ENCODE results near the gene APBA2.

The APBA2 gene

GRCh38 chr15:28980709-28981350 lies 95.1 kb downstream of the APBA2 start:
- in situ Hi-C loops (cut with MboI; ENCODE audit: low sequenced_read_pairs) = no loop called here

GRCh38 chr15:28981351-28981720 lies 95.6 kb downstream of the APBA2 start:
- in situ Hi-C loops (cut with MboI; ENCODE audit: low sequenced_read_pairs) = no loop called here

DNA sequence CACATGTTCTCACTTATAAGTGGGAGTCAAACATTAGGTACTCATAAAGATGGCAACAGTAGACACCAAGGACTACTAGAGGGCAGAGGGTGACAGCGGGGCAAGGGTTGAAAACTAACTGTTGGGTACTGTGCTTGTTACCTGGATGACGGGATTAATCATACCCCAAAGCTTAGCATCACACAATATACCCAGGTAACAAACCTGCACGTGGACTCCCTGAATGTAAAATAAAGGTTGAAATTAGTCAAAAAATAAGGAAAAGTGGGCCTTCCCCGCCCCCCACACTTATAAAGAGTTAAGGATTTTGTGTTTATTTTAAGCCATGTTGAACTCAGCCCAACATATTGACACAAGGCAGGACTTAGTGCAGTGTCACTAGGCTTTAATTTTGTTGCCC lies 96.1 kb downstream of the APBA2 start:
- in situ Hi-C loops (cut with MboI; ENCODE audit: low sequenced_read_pairs) = no loop called here

DNA sequence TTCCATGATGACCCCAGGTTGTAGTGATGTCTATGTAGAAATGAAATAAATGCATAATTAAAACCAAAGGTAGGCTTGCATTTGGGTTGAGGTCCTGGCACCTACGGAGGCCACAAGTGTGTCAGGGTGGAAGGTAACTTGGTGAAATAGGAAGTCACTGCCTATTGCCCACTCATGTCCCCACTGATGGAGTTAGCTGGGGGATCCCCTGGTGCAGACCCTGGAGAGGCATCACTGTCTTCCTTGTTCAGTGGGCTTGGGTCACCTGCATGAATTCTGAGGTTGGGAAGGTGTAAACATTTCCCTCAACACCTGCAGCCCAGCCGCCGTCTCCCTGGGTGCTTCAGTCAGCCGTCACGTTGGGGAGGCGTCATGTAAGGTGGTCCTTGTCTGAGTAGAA lies 97.1 kb downstream of the APBA2 start:
- in situ Hi-C loops (cut with MboI; ENCODE audit: low sequenced_read_pairs) = no loop called here

DNA sequence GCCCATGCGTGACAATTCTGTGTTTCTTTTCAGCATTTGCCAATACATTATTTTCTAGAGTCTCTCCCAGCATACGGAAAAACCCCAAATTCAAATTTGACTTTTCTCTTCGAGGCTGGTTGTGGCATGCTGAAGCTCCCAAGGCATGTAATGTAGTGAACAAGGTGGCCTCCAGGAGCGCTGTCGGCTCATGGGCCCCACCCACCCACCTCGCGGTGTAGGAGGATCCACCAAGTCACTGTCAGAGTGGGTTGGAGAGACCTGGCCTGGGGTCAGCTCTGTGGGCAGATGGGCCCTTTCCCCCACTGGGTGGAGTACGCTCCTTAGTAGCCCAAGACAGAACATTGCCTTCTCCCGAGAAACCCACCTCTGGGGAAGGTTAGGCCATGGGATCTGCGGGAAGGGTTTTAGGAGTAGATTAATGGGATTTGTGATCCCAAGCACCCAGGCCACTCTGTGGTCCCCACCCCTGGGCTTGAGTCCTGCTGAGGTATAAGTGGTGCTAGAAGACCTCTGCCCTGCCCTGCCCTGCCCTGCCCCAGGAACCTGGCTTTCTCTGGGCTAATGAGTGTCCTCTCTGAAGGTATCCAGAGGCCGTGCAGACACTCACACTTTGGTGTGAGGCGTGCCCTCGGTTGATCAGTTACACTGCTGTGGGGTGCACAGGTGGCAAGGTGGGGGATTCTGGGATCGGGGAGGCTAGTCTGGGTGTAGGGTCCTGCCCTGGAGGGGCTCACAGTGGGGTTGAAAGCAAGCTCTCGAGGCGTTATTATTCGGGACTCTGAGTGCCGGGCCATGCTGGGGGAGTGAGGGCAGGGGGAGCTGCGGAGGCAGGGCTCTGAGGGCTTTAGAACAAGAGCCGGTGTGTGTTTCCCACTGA lies 97.9 kb downstream of the APBA2 start:
- in situ Hi-C loops (cut with MboI; ENCODE audit: low sequenced_read_pairs) = no loop called here

DNA sequence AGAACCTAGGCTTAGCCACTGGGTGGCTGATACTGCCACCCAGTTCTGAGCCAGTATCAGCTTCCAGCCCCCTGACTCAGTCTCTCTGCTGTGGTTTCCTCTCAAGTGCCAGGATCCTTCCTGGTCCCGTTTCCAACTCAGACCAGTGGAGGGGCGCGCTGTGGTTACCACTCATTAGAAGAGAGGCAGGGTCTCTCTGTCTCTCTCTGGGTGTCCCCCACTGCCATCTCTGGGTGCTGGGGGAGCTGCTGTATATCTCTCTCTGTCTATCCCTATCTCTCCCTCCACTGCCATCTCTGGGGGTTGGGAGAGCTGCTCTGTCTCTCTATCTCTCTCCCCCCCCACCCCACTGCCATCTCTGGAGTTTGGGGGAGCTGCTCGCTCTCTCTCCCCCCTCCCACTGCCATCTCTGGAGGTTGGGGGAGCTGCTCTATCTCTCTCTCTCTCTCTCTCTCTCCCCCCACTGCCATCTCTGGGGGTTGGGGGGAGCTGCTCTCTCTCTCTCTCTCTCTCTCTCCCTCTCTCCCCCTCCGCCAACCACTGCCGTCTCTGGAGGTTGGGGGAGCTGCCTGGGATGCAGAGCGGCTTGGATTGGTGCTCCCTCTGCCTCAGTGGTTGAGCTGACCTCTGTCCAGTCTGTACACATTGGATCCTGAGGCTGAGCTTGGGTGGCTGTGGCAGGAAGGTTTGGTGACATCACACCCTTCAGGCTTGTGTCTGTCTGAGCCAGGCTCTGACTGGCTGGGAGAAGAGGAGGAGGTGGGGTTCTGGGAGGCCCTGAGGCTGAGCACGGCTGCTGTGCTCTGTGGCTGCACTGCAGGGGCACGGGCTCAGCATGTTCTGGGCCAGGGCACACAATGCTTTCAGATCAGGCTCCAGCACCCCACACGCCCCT lies 98.9 kb downstream of the APBA2 start:
- in situ Hi-C loops (cut with MboI; ENCODE audit: low sequenced_read_pairs) = no loop called here

DNA sequence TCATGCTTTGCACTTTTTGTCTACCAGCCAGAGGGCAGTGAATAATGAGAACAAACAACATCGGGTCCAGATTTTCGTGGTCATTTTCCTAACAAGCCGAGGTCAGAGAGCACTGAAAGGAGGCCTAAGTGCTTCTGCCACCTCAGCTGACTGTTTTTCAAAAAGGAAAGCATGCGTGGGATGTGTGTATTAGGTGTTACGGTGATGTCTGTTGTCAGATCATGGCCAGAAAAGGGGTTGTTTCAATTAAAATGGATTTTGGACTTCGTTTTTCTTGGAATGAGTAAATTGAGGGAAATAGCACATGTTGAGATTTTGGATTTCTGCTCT lies 99.5 kb downstream of the APBA2 start:
- in situ Hi-C loops (cut with MboI; ENCODE audit: low sequenced_read_pairs) = no loop called here

GRCh38 chr15:28985691-28986090 lies 99.9 kb downstream of the APBA2 start:
- in situ Hi-C loops (cut with MboI; ENCODE audit: low sequenced_read_pairs) = no loop called here

DNA sequence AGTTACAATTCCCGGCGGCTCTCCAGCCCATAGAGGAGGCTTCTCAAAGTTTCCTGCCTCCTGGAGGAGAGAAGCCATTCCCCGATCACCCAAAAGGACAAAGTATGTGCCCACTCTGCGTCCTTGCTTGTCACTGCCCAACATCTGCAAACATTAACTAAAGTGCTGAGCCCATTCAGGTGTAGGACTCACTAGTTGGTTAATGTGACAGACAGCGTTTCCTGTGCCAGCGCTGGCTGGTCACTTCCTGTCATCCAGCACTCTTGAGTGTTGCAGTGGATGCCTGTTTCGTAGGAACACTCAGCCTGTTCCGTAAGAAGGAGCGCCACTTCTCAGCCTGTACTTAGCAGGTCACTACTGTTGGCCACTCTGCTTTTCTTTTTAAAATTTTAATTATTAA lies 100.3 kb downstream of the APBA2 start:
- in situ Hi-C loops (cut with MboI; ENCODE audit: low sequenced_read_pairs) = no loop called here

GRCh38 chr15:28986726-28987125 lies 101.0 kb downstream of the APBA2 start:
- in situ Hi-C loops (cut with MboI; ENCODE audit: low sequenced_read_pairs) = no loop called here

- in situ Hi-C loops (cut with MboI; ENCODE audit: low sequenced_read_pairs) = no loop called here
Observed at GRCh38 chr15:28987337-28987736, 101.6 kb downstream of the APBA2 start.

- in situ Hi-C loops (cut with MboI; ENCODE audit: low sequenced_read_pairs) = no loop called here
Observed at GRCh38 chr15:28989239-28989830, 103.6 kb downstream of the APBA2 start.

GRCh38 chr15:28989896-28990295 lies 104.1 kb downstream of the APBA2 start:
- in situ Hi-C loops (cut with MboI; ENCODE audit: low sequenced_read_pairs) = no loop called here

- in situ Hi-C loops (cut with MboI; ENCODE audit: low sequenced_read_pairs) = no loop called here
Observed at GRCh38 chr15:28990390-28990789, 104.6 kb downstream of the APBA2 start.

DNA sequence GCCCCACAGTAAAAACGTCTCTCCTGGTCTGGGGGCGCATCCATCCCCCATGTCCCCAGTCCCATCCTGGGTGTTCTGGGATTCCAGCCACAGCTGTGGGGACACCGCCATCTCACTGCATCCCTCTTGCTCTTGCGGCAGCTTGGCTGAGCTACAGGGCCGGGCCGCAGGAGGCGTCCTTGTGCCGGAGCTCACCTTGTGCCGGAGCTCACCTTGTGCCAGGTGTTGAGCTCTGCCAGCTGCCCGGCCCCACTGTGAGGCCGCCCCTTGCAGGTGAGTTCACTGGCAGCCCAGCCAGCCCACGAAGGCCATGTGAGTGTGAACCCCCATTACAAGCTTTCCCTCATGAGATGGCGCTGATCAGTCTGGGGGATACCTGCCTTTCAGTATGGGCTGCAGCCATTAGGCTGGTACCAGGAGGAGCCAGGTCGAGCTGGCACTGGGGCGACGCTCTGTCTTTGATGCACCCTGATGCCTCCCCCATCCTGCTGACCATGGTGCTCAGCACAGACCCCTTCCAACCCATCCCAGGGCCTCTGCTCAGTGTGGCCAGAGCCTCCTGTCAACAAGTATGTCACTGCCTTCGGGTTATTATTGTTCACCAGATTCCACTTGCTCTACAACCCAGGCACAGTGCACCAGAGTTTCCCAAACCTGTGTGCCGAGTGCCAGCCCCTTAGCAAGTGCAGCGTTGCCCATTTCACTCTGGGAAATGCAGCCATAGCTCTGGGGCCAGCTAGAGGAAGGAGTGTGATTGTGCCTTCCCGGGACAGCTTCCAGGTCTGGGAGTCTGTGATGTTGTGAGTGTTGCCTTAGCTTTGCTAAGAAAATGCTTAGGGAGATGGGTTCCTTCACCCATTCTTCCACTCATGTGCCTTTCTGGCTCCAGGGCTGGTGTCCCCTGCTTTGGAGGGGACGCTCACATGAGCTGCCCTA lies 105.7 kb downstream of the APBA2 start:
- in situ Hi-C loops (cut with MboI; ENCODE audit: low sequenced_read_pairs) = no loop called here

DNA sequence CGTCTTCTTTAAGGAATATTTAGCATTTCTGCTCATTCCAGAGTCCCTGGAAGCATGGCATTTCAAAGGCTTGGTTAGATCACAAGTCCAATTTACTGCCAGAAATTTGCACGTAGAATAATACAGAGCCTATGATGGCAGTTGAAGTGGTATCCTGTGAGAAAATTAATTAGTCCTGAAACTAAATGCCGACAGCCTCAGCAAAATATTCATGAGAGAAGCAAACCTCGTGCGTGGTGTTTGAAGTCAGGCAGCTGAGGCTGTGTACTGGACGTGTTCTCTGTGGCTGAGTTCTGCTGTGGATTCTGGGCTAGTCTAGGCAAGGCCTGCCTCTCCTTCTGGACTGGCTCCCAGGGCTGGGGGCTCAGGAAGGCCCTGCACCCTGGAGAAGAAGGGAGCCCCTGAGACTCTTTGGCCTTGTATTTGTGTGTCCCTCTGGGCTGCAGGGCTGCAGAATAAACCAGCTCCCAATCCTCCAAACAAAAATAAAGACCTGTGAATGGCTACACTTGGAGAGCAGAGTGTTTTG lies 106.6 kb downstream of the APBA2 start:
- in situ Hi-C loops (cut with MboI; ENCODE audit: low sequenced_read_pairs) = no loop called here

DNA sequence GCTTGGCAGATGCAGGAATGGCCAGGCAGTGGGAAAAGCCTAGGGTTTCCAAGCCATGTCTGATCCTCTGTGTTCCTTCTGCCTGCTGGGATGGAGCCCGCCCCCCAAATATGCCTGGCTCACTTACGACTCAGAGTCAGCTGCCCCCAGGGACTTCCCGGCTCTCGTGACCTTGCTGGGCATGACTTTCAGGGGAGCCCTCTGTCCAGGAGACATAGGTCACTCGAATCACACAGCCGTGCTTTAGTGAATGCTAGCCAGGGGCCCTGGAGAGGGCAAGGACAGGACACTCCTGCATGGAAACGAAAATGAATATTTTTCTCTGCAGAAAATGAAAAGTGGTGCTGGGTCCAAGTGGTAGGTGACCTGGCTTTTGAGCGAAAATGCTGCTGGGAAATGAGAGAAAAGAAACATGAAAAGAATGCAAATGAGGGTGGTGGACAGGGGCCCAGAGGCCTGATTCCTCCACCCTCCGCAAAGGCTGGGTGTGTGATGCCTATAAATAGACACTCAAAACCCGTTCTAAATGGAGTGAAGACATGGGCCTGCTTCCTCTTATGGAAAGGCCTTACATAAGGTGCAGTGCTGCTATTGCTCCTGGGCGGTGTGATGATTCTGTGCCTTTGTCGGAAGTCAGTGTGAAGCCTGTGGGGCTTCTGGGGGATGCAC lies 107.4 kb downstream of the APBA2 start:
- in situ Hi-C loops (cut with MboI; ENCODE audit: low sequenced_read_pairs) = no loop called here

DNA sequence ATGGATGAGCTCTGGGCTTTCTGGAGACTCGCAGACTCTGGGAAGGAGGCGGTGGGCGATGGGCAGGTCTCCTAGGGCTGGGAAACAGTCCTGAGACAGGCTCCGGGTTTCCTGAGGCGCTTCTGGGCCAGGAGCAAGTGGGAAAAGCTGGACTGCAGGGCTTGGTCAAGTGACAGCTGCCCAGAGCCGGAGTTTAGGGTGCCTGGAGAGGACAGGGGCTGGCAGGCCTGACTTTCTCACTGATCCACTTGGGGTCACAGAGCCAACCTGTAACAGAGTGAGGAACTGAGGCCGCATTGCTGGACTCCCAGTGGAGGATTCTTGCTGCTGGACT lies 107.9 kb downstream of the APBA2 start:
- in situ Hi-C loops (cut with MboI; ENCODE audit: low sequenced_read_pairs) = no loop called here

DNA sequence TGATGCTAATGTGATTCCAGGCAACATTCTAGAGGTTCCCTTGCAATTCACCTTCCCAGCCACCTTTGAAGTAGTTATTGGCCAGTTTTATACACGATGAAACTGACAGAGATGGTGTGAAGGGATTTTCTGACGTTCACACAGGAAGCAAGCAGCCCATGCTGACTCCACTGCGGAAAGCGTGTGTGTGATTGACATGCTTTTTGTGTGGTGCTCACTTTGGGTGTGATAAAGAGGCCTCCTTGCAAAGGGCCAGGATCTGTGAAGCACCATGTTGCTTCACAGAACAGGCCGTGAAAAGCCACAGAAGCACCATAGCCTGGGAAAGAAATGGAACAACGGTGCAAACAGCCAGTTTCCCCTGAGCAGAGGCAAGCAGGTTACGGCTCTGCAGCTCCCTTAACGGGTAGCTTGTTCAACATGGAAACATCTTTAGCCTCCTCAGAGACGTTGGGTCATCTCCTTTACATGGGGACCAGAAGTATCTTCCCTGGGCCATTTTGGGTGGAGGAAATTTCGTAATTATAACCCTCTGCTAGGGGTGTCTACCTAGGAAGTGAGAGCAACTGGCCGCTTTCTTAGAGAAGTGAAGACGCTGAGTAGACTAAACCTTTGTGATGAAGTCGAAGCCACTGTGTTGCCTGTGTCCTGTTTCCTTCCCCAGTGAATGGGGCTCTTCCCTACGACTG lies 108.5 kb downstream of the APBA2 start:
- in situ Hi-C loops (cut with MboI; ENCODE audit: low sequenced_read_pairs) = no loop called here

Measured in HL-60/S4 treated with phorbol 12-myristate 13-acetate at 8.2 ng/mL for 4 days and 3 days (cell line).